ENCODE data around the gene IRF7.
"Not testable (repeated sequence)": the region's sequence is repeated elsewhere in the genome, so short reads cannot be mapped to it uniquely, and the experiment has no call there.

The IRF7 gene

GRCh38 chr11:584287-584686 lies 31.5 kb downstream of the IRF7 start:
- no peak for DNase-seq (ENCODE audit: low read depth in 1 of 2, low spot score in 1 of 2)

DNA sequence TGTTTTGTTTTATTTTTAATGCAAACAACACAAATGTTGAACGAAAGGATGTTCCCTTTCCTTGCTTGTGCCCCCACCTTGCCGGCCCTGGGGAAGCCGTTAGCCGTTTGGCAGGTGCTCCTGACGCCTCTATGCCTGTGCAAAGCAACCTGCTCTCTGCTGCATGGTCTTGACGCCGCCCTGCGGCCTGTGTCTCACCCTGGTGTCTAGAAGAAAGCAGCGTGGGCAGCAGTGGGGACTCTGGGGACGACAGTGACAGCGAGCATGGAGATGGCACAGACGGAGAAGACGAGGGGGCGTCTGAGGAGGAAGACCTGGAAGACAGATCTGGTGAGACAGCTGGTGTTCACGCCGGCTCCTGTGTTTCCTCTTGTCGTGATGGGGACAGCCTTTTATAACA lies 34.0 kb downstream of the IRF7 start:
- no peak for DNase-seq (ENCODE audit: low read depth in 1 of 2, low spot score in 1 of 2)

GRCh38 chr11:581342-581741 lies 34.4 kb downstream of the IRF7 start:
- DNase-seq (ENCODE audit: low read depth in 1 of 2, low spot score in 1 of 2), result no peak

GRCh38 chr11:579830-580601 lies 35.7 kb downstream of the IRF7 start:
- no peak for DNase-seq (ENCODE audit: low read depth in 1 of 2, low spot score in 1 of 2)

- no peak for DNase-seq (ENCODE audit: low read depth in 1 of 2, low spot score in 1 of 2)
Observed at GRCh38 chr11:578276-579035, 37.3 kb downstream of the IRF7 start.

DNA sequence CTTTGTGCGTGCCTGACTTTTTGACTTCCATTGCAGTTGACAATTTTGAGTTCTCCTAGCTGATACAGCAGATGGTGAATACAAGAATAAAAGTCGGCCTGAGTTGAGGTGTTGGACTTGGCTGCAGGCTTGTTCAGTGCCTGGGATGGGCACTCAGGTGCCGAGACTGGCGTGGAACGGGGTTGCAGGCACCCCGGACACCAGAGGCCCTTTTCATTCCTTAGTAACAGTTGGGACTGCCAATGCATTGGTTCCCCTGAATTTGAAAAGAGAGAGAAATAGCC lies 38.2 kb downstream of the IRF7 start:
- DNase-seq (ENCODE audit: low read depth in 1 of 2, low spot score in 1 of 2), result no peak

DNA sequence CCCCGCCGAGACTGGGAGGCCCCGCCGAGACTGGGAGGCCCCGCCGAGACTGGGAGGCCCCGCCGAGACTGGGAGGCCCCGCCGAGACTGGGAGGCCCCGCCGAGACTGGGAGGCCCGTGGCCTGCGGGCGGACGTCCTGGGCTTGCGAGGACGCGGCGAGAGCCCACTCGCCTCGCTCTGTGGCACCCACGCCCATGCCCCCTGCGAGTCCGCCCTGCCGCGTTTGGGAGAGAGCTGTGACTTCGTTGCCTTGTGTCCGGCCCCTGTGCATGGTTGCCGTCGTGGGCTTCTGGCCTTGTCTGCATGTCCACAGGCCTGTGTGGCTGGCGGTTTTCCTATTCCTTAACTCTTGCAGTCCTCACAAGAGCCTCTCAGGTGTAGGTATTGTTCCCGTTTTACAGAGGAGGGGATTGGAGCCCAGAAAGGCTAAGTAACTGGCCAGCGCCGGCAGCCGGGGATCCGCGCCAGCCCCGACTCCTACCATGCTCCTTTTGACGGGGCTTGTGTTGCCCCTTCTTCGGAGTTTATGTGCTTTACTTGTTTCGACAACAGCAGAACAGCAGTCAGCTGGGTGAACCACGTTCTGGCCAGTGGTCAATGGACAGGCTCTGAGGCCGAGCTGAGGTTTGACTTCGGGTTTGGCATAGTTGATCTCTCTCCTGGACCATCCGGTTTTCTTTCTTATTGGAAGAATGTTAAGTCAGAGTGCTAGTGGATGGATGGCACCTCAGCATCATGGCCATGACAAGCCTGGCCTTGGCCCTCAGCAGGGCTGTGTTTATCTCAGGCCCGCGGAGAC lies 38.7 kb downstream of the IRF7 start:
- no peak for DNase-seq (ENCODE audit: low read depth in 1 of 2, low spot score in 1 of 2)

GRCh38 chr11:575996-576768 lies 39.6 kb downstream of the IRF7 start, which contains the start of gene PHRF1:
TSS of gene PHRF1 (plus strand) at chr11:576470. CDS start at chr11:581513, 5,043 bp downstream.
- peak; percentile 91 to 92 for DNase-seq (ENCODE audit: low read depth in 1 of 2, low spot score in 1 of 2)

DNA sequence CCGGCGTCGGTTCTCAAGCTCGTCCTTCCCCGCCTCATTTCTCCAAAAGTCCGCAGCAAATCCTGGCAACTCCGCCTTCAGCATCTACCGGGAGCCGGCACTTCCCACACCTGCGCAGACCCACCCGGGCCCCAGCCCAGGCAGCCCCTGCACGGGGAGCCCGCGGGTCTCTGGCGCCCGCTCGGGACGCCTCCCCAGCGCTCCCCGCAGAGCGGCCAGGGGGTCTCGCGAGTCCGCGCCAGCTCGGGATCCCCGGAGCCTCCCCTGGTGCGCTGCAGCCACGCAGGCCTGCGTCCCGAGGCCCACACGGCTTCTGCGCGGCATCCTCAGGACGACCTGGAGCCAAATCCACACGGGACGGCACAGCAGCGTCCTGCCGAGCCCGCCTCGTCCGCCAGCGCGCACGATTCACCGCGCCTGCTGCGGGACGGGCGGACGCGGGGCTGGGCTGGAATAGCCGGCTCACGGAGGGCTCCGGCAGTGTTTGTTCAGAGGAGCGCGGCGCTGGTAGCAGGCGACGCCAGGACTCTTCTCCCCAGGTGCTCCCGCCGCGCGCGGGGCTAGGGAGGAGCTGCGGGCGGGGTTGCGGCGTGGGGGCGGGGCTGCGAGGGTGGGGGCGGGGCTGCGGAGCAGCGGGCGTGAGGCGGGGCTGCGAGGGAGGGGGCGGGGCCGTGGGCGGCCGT lies 40.3 kb downstream of the IRF7 start:
- DNase-seq (ENCODE audit: low read depth in 1 of 2, low spot score in 1 of 2), result no peak

DNA sequence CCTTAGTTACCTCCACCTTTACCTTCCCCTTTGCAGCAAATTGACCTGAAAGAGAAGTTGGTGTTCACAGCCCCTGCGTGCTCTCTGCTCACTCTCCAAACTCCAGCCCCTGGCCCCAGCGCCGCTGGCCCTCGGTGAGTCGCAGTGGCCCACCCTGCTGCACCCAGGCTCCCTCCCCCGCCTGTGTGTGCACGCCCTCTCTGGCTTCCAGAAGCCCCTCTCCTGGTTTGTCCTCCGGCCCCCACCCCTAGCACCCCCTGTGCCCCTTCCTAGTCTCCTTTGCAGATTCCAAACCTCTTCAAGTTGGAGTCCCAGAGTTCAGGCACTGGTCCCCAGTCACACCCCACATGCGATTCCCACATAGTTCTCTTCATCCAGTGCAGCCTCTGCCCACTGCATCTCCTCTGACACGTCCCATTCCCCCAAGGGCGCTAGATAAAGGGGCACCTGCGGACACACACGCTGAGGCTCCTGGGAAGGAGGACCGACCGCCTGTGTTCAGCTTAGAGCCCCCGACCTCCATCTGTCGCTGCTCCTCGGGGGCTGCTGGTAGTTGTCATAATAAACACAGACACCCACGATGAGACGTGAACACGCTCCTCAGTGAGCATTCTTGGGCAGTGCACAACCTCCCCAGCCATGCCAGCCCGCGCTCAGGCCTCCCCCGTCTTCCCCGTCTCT lies 41.0 kb downstream of the IRF7 start:
- DNase-seq (ENCODE audit: low read depth in 1 of 2, low spot score in 1 of 2), result no peak

- not testable (repeated sequence) for DNase-seq (ENCODE audit: low read depth in 1 of 2, low spot score in 1 of 2)
Observed at GRCh38 chr11:574031-574570, 41.6 kb downstream of the IRF7 start.

DNA sequence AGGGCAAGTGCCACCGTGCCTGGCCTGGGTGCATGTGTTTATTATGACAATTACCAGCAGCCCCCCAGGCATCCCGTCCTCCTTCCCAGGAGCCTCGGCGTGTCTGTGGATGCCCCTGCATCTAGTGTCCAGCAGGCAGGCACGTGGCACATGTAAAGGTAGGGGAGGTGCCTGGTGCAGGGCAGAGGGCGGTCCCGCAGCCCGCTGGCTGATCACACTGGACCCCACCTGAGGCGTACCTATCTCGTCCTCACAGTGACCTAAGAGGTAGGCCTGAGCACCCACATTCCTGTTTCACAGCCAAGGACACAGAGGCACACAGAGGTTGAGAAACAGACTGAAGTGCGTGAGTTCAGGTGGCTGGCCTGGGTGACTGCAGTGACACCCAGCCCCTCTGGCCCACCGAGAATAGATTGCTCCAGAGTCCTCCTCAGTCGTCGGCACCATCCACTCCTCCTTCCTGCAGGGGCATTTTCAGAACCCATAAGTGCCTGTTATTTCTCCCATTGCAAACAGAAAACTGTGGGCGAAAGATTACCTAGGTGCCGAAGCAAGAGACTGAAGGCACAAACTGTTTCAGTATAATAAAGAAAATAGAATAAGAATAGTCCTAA lies 42.5 kb downstream of the IRF7 start:
- no peak for DNase-seq (ENCODE audit: low read depth in 1 of 2, low spot score in 1 of 2)

GRCh38 chr11:571802-572185 lies 44.0 kb downstream of the IRF7 start:
- DNase-seq (ENCODE audit: low read depth in 1 of 2, low spot score in 1 of 2), result no peak

- DNase-seq (ENCODE audit: low read depth in 1 of 2, low spot score in 1 of 2), result no peak
Observed at GRCh38 chr11:569158-569885, 46.4 kb downstream of the IRF7 start.

GRCh38 chr11:568306-569157 lies 47.2 kb downstream of the IRF7 start:
- DNase-seq (ENCODE audit: low read depth in 1 of 2, low spot score in 1 of 2), result peak; percentile 76 to 82

- DNase-seq (ENCODE audit: low read depth in 1 of 2, low spot score in 1 of 2), result no peak
Observed at GRCh38 chr11:567629-568292, 48.0 kb downstream of the IRF7 start.

GRCh38 chr11:567011-567628 lies 48.6 kb downstream of the IRF7 start:
- no peak for DNase-seq (ENCODE audit: low read depth in 1 of 2, low spot score in 1 of 2)

All from activated CD4-positive, alpha-beta T cell treated with anti-CD3 and anti-CD28 coated beads, Interleukin-2, amount 50 U/mL, for 24 hours (primary cell).